ENCODE results near the gene GRIA1.
"Not testable (repeated sequence)": the region's sequence is repeated elsewhere in the genome, so short reads cannot be mapped to it uniquely, and the experiment has no call there.

The GRIA1 gene

GRCh38 chr5:153824909-153825308, 334.4 kb downstream of the GRIA1 start:
- no peaks in the 10 kb centered on the region for H3K9me3 Mint-ChIP-seq
- H3K36me3 Mint-ChIP-seq (ENCODE audit: low read depth), result no peaks in the 10 kb centered on the region
- H3K4me1 Mint-ChIP-seq (ENCODE audit: low read depth), result no peaks in the 10 kb centered on the region
- no peak overlapping the region for H3K27ac Mint-ChIP-seq
- no peaks in the 10 kb centered on the region for H3K27me3 Mint-ChIP-seq (ENCODE audit: low read depth)
- no peak overlapping the region for H3K4me3 Mint-ChIP-seq

GRCh38 chr5:153827397-153827796, 336.9 kb downstream of the GRIA1 start:
- H3K4me1 Mint-ChIP-seq (ENCODE audit: low read depth), result no peaks in the 10 kb centered on the region
- H3K4me3 Mint-ChIP-seq, result no peak overlapping the region
- H3K27me3 Mint-ChIP-seq (ENCODE audit: low read depth), result no peaks in the 10 kb centered on the region
- H3K27ac Mint-ChIP-seq, result no peak overlapping the region
- no peaks in the 10 kb centered on the region for H3K36me3 Mint-ChIP-seq (ENCODE audit: low read depth)
- H3K9me3 Mint-ChIP-seq, result no peaks in the 10 kb centered on the region

- Mint-ChIP-seq H3K4me1 (ENCODE audit: low read depth) (no peaks in the 10 kb centered on the region), H3K9me3 (no peaks in the 10 kb centered on the region), H3K27ac (no peak overlapping the region), H3K27me3 (ENCODE audit: low read depth) (no peaks in the 10 kb centered on the region), H3K4me3 (no peak overlapping the region), H3K36me3 (ENCODE audit: low read depth) (no peaks in the 10 kb centered on the region)
These were observed 339.1 kb downstream of the GRIA1 start for GRCh38 chr5:153829510-153830065.

GRCh38 chr5:153831973-153832372, 341.5 kb downstream of the GRIA1 start:
- Mint-ChIP-seq H3K36me3 (ENCODE audit: low read depth) (no peaks in the 10 kb centered on the region), H3K4me1 (ENCODE audit: low read depth) (no peaks in the 10 kb centered on the region), H3K9me3 (no peaks in the 10 kb centered on the region), H3K27ac (no peak overlapping the region), H3K4me3 (no peak overlapping the region), H3K27me3 (ENCODE audit: low read depth) (no peaks in the 10 kb centered on the region)

- no peaks in the 10 kb centered on the region for H3K9me3 Mint-ChIP-seq
- no peak overlapping the region for H3K27ac Mint-ChIP-seq
- H3K4me1 Mint-ChIP-seq (ENCODE audit: low read depth), result no peaks in the 10 kb centered on the region
- no peaks in the 10 kb centered on the region for H3K36me3 Mint-ChIP-seq (ENCODE audit: low read depth)
- H3K4me3 Mint-ChIP-seq, result no peak overlapping the region
- no peaks in the 10 kb centered on the region for H3K27me3 Mint-ChIP-seq (ENCODE audit: low read depth)
These were observed 345.5 kb downstream of the GRIA1 start for GRCh38 chr5:153835891-153836515.

- H3K4me1 Mint-ChIP-seq (ENCODE audit: low read depth); H3K27ac Mint-ChIP-seq: not testable (repeated sequence)
These were observed 359.0 kb downstream of the GRIA1 start for GRCh38 chr5:153849303-153850113.

GRCh38 chr5:153860195-153860886, 369.9 kb downstream of the GRIA1 start:
- H3K4me3 Mint-ChIP-seq, result no peak overlapping the region
- H3K4me1 Mint-ChIP-seq (ENCODE audit: low read depth), result no peaks in the 10 kb centered on the region
- H3K27me3 Mint-ChIP-seq (ENCODE audit: low read depth), result no peaks in the 10 kb centered on the region
- no peak overlapping the region for H3K27ac Mint-ChIP-seq
- H3K36me3 Mint-ChIP-seq (ENCODE audit: low read depth), result no peaks in the 10 kb centered on the region
- H3K9me3 Mint-ChIP-seq, result peaks cover 4% of the 10 kb centered on the region

More at GRCh38 chr5:153849303-153850113, 359.0 kb downstream of the GRIA1 start:
- H3K9me3 Mint-ChIP-seq; H3K36me3 Mint-ChIP-seq (ENCODE audit: low read depth); H3K27me3 Mint-ChIP-seq (ENCODE audit: low read depth); H3K4me3 Mint-ChIP-seq: not testable (repeated sequence)

GRCh38 chr5:153862906-153863305, 372.4 kb downstream of the GRIA1 start:
- H3K36me3 Mint-ChIP-seq (ENCODE audit: low read depth); H3K27ac Mint-ChIP-seq; H3K4me3 Mint-ChIP-seq; H3K4me1 Mint-ChIP-seq (ENCODE audit: low read depth); H3K9me3 Mint-ChIP-seq; H3K27me3 Mint-ChIP-seq (ENCODE audit: low read depth): not testable (repeated sequence)

Measured in T-helper 1 cell treated with Interleukin-12 subunit alpha and Interleukin-12 subunit beta and Interleukin-4 antibody, amounts not matched to agents 30 μg/mL and 1 μg/mL, for 36 hours (primary cell).